Measurements from ENCODE around the gene RPLP2.
A peak's percentile ranks its signal among the peaks of the same experiment; 100 is the strongest.

The RPLP2 gene

GRCh38 chr11:791658-792534 lies 17.9 kb upstream of the RPLP2 start:
- DNase-seq (ENCODE audit: low read depth) = no peak

GRCh38 chr11:792535-792821 lies 17.3 kb upstream of the RPLP2 start:
- no peak for DNase-seq (ENCODE audit: low read depth)

- DNase-seq (ENCODE audit: low read depth) = no peak
These were observed 16.9 kb upstream of the RPLP2 start for GRCh38 chr11:792873-793272.

- DNase-seq (ENCODE audit: low read depth) = no peak
These were observed 16.2 kb upstream of the RPLP2 start for GRCh38 chr11:793556-793955.

- DNase-seq (ENCODE audit: low read depth) = no peak
These were observed 15.6 kb upstream of the RPLP2 start for GRCh38 chr11:794013-794765.

- no peak for DNase-seq (ENCODE audit: low read depth)
These were observed 14.8 kb upstream of the RPLP2 start for GRCh38 chr11:794766-795633.

- peak; percentile 85 for DNase-seq (ENCODE audit: low read depth)
These were observed 13.9 kb upstream of the RPLP2 start for GRCh38 chr11:795634-796564.

- DNase-seq (ENCODE audit: low read depth) = no peak
These were observed 13.0 kb upstream of the RPLP2 start for GRCh38 chr11:796565-797295.

GRCh38 chr11:797296-798092 lies 12.3 kb upstream of the RPLP2 start:
- DNase-seq (ENCODE audit: low read depth) = peak; percentile 74

- DNase-seq (ENCODE audit: low read depth) = peak; percentile 87
These were observed 11.6 kb upstream of the RPLP2 start, which contains the start of gene SLC25A22 for GRCh38 chr11:798093-798713. Gene SLC25A22 (minus strand): TSS chr11:798281. CDS start chr11:795006, 3,275 bp downstream.

GRCh38 chr11:799641-800316 lies 10.0 kb upstream of the RPLP2 start:
- DNase-seq (ENCODE audit: low read depth) = no peak

- no peak for DNase-seq (ENCODE audit: low read depth)
These were observed 9.3 kb upstream of the RPLP2 start for GRCh38 chr11:800473-800872.

GRCh38 chr11:801097-801780 lies 8.5 kb upstream of the RPLP2 start:
- no peak for DNase-seq (ENCODE audit: low read depth)

GRCh38 chr11:802018-802617 lies 7.6 kb upstream of the RPLP2 start:
- no peak for DNase-seq (ENCODE audit: low read depth)

GRCh38 chr11:802693-803466 lies 6.9 kb upstream of the RPLP2 start:
- no peak for DNase-seq (ENCODE audit: low read depth)

- DNase-seq (ENCODE audit: low read depth) = no peak
These were observed 6.4 kb upstream of the RPLP2 start for GRCh38 chr11:803467-803742.

All from activated T-cell treated with anti-CD3 and anti-CD28 coated beads for 48 hours (primary cell).